OCI-LY7 (cell line): ENCODE results near the gene PTGES3L. TPM values are rescaled to one million over a fixed set of nuclear protein-coding genes. Genes with fewer than 3 reads are reported as not detected.
"Not testable (repeated sequence)": the region's sequence is repeated elsewhere in the genome, so short reads cannot be mapped to it uniquely, and the experiment has no call there.

Experiments used
- BruUV-seq: library from RNA; stranded (reverse); fragments of 400-500 nt; replicated peaks from 2 replicates; lab custom pipeline; 2021; lab: Mats Ljungman, UMichigan
- CTCF ChIA-PET: fragments of 300-600 bp; sonication (Branson Sonifier 250); formaldehyde crosslinking; loops from one replicate; lab custom pipeline; 2022; ENCODE audit warnings: antibody characterized with exemption; ENCODE audit not compliant: unreplicated experiment; lab: Charles Lee
- POLR2A ChIA-PET: fragments of 300-600 bp; sonication (Branson Sonifier 250); formaldehyde crosslinking; loops from one replicate; lab custom pipeline; 2022; ENCODE audit warnings: antibody characterized with exemption; lab: Charles Lee
- DNase-seq: peaks from one replicate; pipeline ENCODE4 v3.0.0-alpha.2; 2015; ENCODE audit warnings: low spot score
- H2AFZ ChIP-seq: fragments of 200-600 bp; sonication (generic), shearing (Covaris generic); 2 replicates; pipeline ENCODE4 v1.6.1; 2014; ENCODE audit warnings: mild to moderate bottlenecking, antibody characterized with exemption, low read length, moderate library complexity
- H3K27ac ChIP-seq: fragments of 200-600 bp; sonication (generic); 2 replicates; pipeline ENCODE4 v1.5.1; 2014; ENCODE audit warnings: mixed run types, low read depth, mild to moderate bottlenecking, moderate library complexity, low read length, inconsistent platforms; ENCODE audit not compliant: poor library complexity, severe bottlenecking
- H3K36me3 ChIP-seq: fragments of 200-600 bp; sonication (generic); 2 replicates; pipeline ENCODE4 v1.6.1; 2014; ENCODE audit warnings: mild to moderate bottlenecking, antibody characterized with exemption, low read length, moderate library complexity, mixed read lengths; ENCODE audit not compliant: insufficient read depth
- H3K4me1 ChIP-seq: fragments of 200-600 bp; sonication (generic); 2 replicates; pipeline ENCODE4 v1.5.1; 2014; ENCODE audit warnings: mild to moderate bottlenecking, low read length; ENCODE audit not compliant: insufficient read depth, poor library complexity, severe bottlenecking
- H3K4me2 ChIP-seq: fragments of 200-600 bp; sonication (generic); 2 replicates; pipeline ENCODE4 v1.6.1; 2014; ENCODE audit warnings: mild to moderate bottlenecking, low read length
- H3K4me3 ChIP-seq: fragments of 200-600 bp; sonication (generic); 2 replicates; pipeline ENCODE4 v1.5.1; 2014; ENCODE audit warnings: mild to moderate bottlenecking, low read depth, low read length; ENCODE audit not compliant: poor library complexity, severe bottlenecking
- H3K79me2 ChIP-seq: fragments of 200-600 bp; sonication (generic); 2 replicates; pipeline ENCODE4 v1.6.1; 2016; ENCODE audit warnings: low read depth, mild to moderate bottlenecking, low read length, moderate library complexity, mixed read lengths; ENCODE audit not compliant: insufficient read depth
- H3K9me2 ChIP-seq: fragments of 200-600 bp; sonication (generic); 2 replicates; pipeline ENCODE4 v1.6.1; 2016; ENCODE audit warnings: mild to moderate bottlenecking, low read length, mixed read lengths; ENCODE audit not compliant: insufficient read depth
- H3K9me3 ChIP-seq: fragments of 200-600 bp; sonication (generic); 2 replicates; pipeline ENCODE4 v1.6.1; 2014; ENCODE audit warnings: mild to moderate bottlenecking, mixed run types, low read length, mixed read lengths
- H4K20me1 ChIP-seq: fragments of 200-600 bp; sonication (generic); 2 replicates; pipeline ENCODE4 v1.6.1; 2014; ENCODE audit warnings: mild to moderate bottlenecking, antibody characterized with exemption, low read length, moderate library complexity, mixed read lengths; ENCODE audit not compliant: insufficient read depth
- EZH2phosphoT487 ChIP-seq: fragments of 200-600 bp; sonication (generic); IDR thresholded peaks from 2 replicates; pipeline ENCODE4 v1.6.1; 2018; ENCODE audit warnings: low read depth, borderline replicate concordance, mild to moderate bottlenecking, mixed run types, antibody characterized with exemption, low read length, moderate library complexity, mixed read lengths
- intact Hi-C: fragments of 100-400 bp; cut with micrococcal nuclease; formaldehyde crosslinking; loops from one replicate; pipeline ENCODE4 v1.10.0; 2022; ENCODE audit not compliant: unreplicated experiment
- total RNA-seq, 2 experiments: library from RNA; depleted of rRNA in 1 of 2; stranded (reverse); fragments of >200 nt in 1 of 2; shearing (Covaris generic) in 1 of 2; gene quantifications; 2 replicates each; pipeline ENCODE4 v1.2.3, GENCODE V29; 2014 to 2022
- TF ChIP-seq, protein P1 (sequence below): fragments of 200-600 bp; sonication (generic); conservative IDR thresholded peaks from 2 replicates; pipeline ENCODE4 v1.5.1; 2014; ENCODE audit warnings: mild to moderate bottlenecking, antibody characterized with exemption, low read length, moderate library complexity, mixed read lengths

Gene PTGES3L
- total RNA-seq, 2 experiments from 2014 or later, result 0.13 to 2.1 TPM

DNA sequence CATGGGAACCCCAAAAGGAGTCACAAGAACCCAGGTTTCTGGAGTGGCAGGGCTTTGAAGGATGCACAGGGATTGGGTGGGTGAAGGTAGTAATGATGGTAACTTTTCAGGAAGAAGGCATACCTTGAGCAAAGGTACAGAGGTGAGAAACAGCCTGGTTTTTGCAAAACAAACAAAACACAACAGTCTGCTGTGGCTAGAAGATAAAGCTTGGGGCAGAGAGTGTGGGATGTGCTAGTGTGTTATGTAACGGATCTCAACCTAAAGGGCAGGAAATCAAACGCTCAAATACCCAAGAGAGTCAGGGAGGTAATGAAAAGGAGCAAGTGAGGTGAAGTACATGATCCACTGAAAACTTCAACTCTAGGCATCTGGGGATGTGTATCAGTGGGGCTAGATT is 4.6 kb downstream of the PTGES3L start:
- Histone ChIP-seq H3K36me3 (no peaks in the 10 kb centered on the region), H3K27ac (no peak overlapping the region), H3K4me1 (peaks cover 10% of the 10 kb centered on the region), H2AFZ (no peak overlapping the region), H3K9me3 (no peaks in the 10 kb centered on the region), H3K9me2 (no peaks in the 10 kb centered on the region), H3K4me2 (no peak overlapping the region), H3K4me3 (no peak overlapping the region), H4K20me1 (no peaks in the 10 kb centered on the region), H3K79me2 (no peaks in the 10 kb centered on the region)
- POLR2A ChIA-PET, result no interaction called here
- CTCF ChIA-PET, result no interaction called here
- no peak for DNase-seq
- BruUV-seq, result no TSS peak
- no peak for TF ChIP-seq EZH2phosphoT487
- TF ChIP-seq, protein P1, sequence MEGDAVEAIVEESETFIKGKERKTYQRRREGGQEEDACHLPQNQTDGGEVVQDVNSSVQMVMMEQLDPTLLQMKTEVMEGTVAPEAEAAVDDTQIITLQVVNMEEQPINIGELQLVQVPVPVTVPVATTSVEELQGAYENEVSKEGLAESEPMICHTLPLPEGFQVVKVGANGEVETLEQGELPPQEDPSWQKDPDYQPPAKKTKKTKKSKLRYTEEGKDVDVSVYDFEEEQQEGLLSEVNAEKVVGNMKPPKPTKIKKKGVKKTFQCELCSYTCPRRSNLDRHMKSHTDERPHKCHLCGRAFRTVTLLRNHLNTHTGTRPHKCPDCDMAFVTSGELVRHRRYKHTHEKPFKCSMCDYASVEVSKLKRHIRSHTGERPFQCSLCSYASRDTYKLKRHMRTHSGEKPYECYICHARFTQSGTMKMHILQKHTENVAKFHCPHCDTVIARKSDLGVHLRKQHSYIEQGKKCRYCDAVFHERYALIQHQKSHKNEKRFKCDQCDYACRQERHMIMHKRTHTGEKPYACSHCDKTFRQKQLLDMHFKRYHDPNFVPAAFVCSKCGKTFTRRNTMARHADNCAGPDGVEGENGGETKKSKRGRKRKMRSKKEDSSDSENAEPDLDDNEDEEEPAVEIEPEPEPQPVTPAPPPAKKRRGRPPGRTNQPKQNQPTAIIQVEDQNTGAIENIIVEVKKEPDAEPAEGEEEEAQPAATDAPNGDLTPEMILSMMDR, result no peak
- intact Hi-C loops, result no loop called here

DNA sequence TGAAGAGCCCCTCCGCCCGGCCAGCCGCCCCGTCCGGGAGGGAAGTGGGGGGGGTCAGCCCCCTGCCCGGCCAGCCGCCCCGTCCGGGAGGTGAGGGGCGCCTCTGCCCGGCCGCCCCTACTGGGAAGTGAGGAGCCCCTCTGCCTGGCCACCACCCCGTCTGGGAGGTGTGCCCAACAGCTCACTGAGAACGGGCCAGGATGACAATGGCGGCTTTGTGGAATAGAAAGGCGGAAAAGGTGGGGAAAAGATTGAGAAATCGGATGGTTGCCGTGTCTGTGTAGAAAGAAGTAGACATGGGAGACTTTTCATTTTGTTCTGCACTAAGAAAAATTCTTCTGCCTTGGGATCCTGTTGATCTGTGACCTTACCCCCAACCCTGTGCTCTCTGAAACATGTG is 6.6 kb downstream of the PTGES3L start:
- H3K9me2 ChIP-seq, POLR2A ChIA-PET, BruUV-seq, H3K27ac ChIP-seq, H3K9me3 ChIP-seq, H3K79me2 ChIP-seq, H2AFZ ChIP-seq, intact Hi-C loops, H3K36me3 ChIP-seq, CTCF ChIA-PET, H3K4me2 ChIP-seq, DNase-seq, H4K20me1 ChIP-seq, H3K4me3 ChIP-seq: not testable (repeated sequence)
- H3K4me1 ChIP-seq, result peaks cover 18% of the 10 kb centered on the region

DNA sequence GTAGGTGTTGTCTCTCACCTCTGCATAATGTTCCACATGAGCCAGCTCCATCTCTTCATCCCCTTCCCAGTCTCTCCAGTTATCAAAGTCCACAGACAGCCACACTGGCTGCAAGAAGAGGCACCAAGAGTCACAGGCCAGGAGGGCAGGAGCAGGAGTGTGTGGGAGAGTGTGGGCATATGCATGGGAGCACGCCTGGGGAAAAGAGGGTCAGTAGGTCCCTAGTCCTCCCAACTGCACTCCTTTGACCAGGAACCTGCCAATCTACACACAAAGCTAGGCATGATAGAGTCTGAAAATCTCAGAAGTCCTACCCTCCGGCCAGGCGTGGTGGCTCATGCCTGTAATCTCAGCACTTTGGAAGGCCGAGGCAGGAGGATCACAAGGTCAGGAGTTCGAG is 8.3 kb downstream of the PTGES3L start:
- CTCF ChIA-PET, result no interaction called here
- intact Hi-C loops, result no loop called here

More for the DNA sequence above, 8.3 kb downstream of the PTGES3L start:
- H3K4me1 ChIP-seq, result peaks cover 19% of the 10 kb centered on the region
- no peaks in the 10 kb centered on the region for H4K20me1 ChIP-seq
- no peak overlapping the region for H3K4me3 ChIP-seq
- TF ChIP-seq, protein P1, result no peak
- no peak for TF ChIP-seq EZH2phosphoT487
- no peak overlapping the region for H3K27ac ChIP-seq
- H3K9me2 ChIP-seq, result no peaks in the 10 kb centered on the region
- H2AFZ ChIP-seq, result no peak overlapping the region
- BruUV-seq, result no TSS peak
- no peak for DNase-seq
- no peaks in the 10 kb centered on the region for H3K9me3 ChIP-seq
- no peak overlapping the region for H3K4me2 ChIP-seq
- POLR2A ChIA-PET, result interaction anchor here (0.7 kb wide), 1 partner anchor 33 kb away, joined by 5 read pairs; no protein-coding TSS in a partner anchor
- no peaks in the 10 kb centered on the region for H3K36me3 ChIP-seq
- no peaks in the 10 kb centered on the region for H3K79me2 ChIP-seq
